ENCODE results near the gene FAAP100. TPM values are rescaled to one million over a fixed set of nuclear protein-coding genes. Genes with fewer than 3 reads are reported as not detected.
A peak's percentile ranks its signal among the peaks of the same experiment; 100 is the strongest.

The FAAP100 gene
- total RNA-seq, 1 experiment from 2014 or later = 54.7 TPM

GRCh38 chr17:81537856-81538555 is 14.1 kb downstream of the FAAP100 start:
- peaks cover 23% of the 10 kb centered on the region for H3K27me3 Mint-ChIP-seq (ENCODE audit: low read depth)
- DNase-seq (ENCODE audit: low spot score) (no peak), ATAC-seq (no peak; the same call in 1 of the 2 replicates)
- ChIA-PET POLR2A (interaction anchor here (0.6 to 3.0 kb wide), 4 partner anchors 13 to 19 kb away, joined by 3 to 9 read pairs (median 4); partner anchors contain the start of gene FAAP100), CTCF (interaction anchor here (0.6 to 3.3 kb wide), 13 partner anchors 11 to 283 kb away, joined by 3 to 31 read pairs (median 4); partner anchors contain the start of genes BAHCC1, FAAP100 and SLC38A10)
- peak overlapping the region; percentile 48; the same call in 1 of the 2 replicates for H3K27ac Mint-ChIP-seq
- H3K36me3 Mint-ChIP-seq = no peaks in the 10 kb centered on the region
- H3K9me3 Mint-ChIP-seq = no peaks in the 10 kb centered on the region
- 0 out of 2 replicates have a peak, but pooled peaks have one; percentile 53 for TF ChIP-seq ZNF121 (CRISPR knock-in tag; IDR thresholded peaks at IDR 0.05)
- TF ChIP-seq HMGXB4 (CRISPR knock-in tag; IDR thresholded peaks at IDR 0.05) = no peak
- no peak for TF ChIP-seq EMX1 (CRISPR knock-in tag; IDR thresholded peaks at IDR 0.05)
- no peak for TF ChIP-seq PRDM15 (CRISPR knock-in tag; IDR thresholded peaks at IDR 0.05)
- TF ChIP-seq PRRX2 (CRISPR knock-in tag; IDR thresholded peaks at IDR 0.05) = 0 out of 2 replicates have a peak, but pooled peaks have one; percentile 33
- TF ChIP-seq E2F5 (CRISPR knock-in tag; IDR thresholded peaks at IDR 0.05) = no peak
- TF ChIP-seq GABPB1 (CRISPR knock-in tag; IDR thresholded peaks at IDR 0.05) = no peak
- TF ChIP-seq ZNF138 (CRISPR knock-in tag; conservative IDR thresholded peaks at IDR 0.05) = no peak
- TF ChIP-seq MLX (CRISPR knock-in tag; IDR thresholded peaks at IDR 0.05) = no peak
- no peak for TF ChIP-seq OVOL2 (CRISPR knock-in tag; IDR thresholded peaks at IDR 0.05; ENCODE audit: borderline replicate concordance)
- no peak for TF ChIP-seq E2F4 (CRISPR knock-in tag; IDR thresholded peaks at IDR 0.05; ENCODE audit: borderline replicate concordance, low read depth)
- no peak for TF ChIP-seq USF2 (CRISPR knock-in tag; IDR thresholded peaks at IDR 0.05)
- TF ChIP-seq GRHL2 (CRISPR knock-in tag; IDR thresholded peaks at IDR 0.05; ENCODE audit: insufficient replicate concordance, severe bottlenecking) = no peak
- no peak for TF ChIP-seq ETV6 (CRISPR knock-in tag; IDR thresholded peaks at IDR 0.05)
- TF ChIP-seq JAZF1 (CRISPR knock-in tag; IDR thresholded peaks at IDR 0.05) = no peak
- no peak for TF ChIP-seq MAX (CRISPR knock-in tag; IDR thresholded peaks at IDR 0.05)
- no peak for TF ChIP-seq ZSCAN18 (CRISPR knock-in tag; IDR thresholded peaks at IDR 0.05)
- no peak for TF ChIP-seq NR3C1 (CRISPR knock-in tag; conservative IDR thresholded peaks at IDR 0.05; ENCODE audit: low read depth)
- H3K4me3 Mint-ChIP-seq = no peak overlapping the region; the same call in 1 of the 2 replicates
- no peaks in the 10 kb centered on the region for H3K4me1 Mint-ChIP-seq
